Limb (tissue), 2 donors: Measurements from ENCODE around the gene HOXD9.
A peak's percentile ranks its signal among the peaks of the same experiment; 100 is the strongest.

Source experiments
- DNase-seq, 2 donors: peaks; one replicate each; pipeline ENCODE4 v3.0.0-alpha.2; 2016; ENCODE audit errors: extremely low spot score in 2 of 2

HOXD9 gene

GRCh38 chr2:176137252-176137580 lies 14.7 kb downstream of the HOXD9 start:
- DNase-seq = no peak

GRCh38 chr2:176137906-176138305 lies 15.4 kb downstream of the HOXD9 start:
- peak in 1 of 2 donors; percentile 39 for DNase-seq

GRCh38 chr2:176138526-176138922 lies 16.0 kb downstream of the HOXD9 start:
- peak in 1 of 2 donors; percentile 57 for DNase-seq

- DNase-seq = peak in 1 of 2 donors; percentile 70
Observed at GRCh38 chr2:176138923-176139660, 16.6 kb downstream of the HOXD9 start.

- DNase-seq = peak in 1 of 2 donors; percentile 83
Observed at GRCh38 chr2:176139661-176140512, 17.4 kb downstream of the HOXD9 start.

GRCh38 chr2:176140513-176141317 lies 18.2 kb downstream of the HOXD9 start:
- DNase-seq = peak; percentile 88 to 94

- DNase-seq = no peak
Observed at GRCh38 chr2:176142281-176142680, 19.8 kb downstream of the HOXD9 start.

GRCh38 chr2:176145085-176145969 lies 22.8 kb downstream of the HOXD9 start:
- no peak for DNase-seq

- peak in 1 of 2 donors; percentile 32 for DNase-seq
Observed at GRCh38 chr2:176146101-176146500, 23.6 kb downstream of the HOXD9 start.

GRCh38 chr2:176146645-176147044 lies 24.1 kb downstream of the HOXD9 start:
- DNase-seq = no peak

GRCh38 chr2:176147210-176147799 lies 24.8 kb downstream of the HOXD9 start:
- peak in 1 of 2 donors; percentile 33 for DNase-seq

- DNase-seq = peak in 1 of 2 donors; percentile 46
Observed at GRCh38 chr2:176147800-176148496, 25.4 kb downstream of the HOXD9 start.

- DNase-seq = peak in 1 of 2 donors; percentile 38
Observed at GRCh38 chr2:176148751-176149421, 26.4 kb downstream of the HOXD9 start.

GRCh38 chr2:176149481-176149938 lies 27.0 kb downstream of the HOXD9 start:
- peak in 1 of 2 donors; percentile 50 for DNase-seq

GRCh38 chr2:176149939-176150583 lies 27.5 kb downstream of the HOXD9 start:
- DNase-seq = peak in 1 of 2 donors; percentile 30

- DNase-seq = peak in 1 of 2 donors; percentile 34
Observed at GRCh38 chr2:176150584-176151441, 28.3 kb downstream of the HOXD9 start.
